H1 (cell line): ENCODE measurements around the gene KCMF1. TPM values are rescaled to one million over a fixed set of nuclear protein-coding genes. Genes with fewer than 3 reads are reported as not detected.

ENCODE experiments used
- CTCF ChIA-PET: fragments of 300-600 bp; sonication (Branson Sonifier 250); formaldehyde crosslinking; loops from one replicate; lab custom pipeline; 2021; ENCODE audit not compliant: partially characterized antibody; lab: Charles Lee
- POLR2A ChIA-PET: fragments of 300-600 bp; sonication (Branson Sonifier 250); formaldehyde crosslinking; loops from one replicate; lab custom pipeline; 2021; ENCODE audit warnings: inconsistent platforms; ENCODE audit not compliant: partially characterized antibody; lab: Charles Lee
- DNase-seq, 2 experiments: peaks; one replicate each; pipeline versions ENCODE4 v3.0.0 to v3.0.0-alpha.2; 2010 to 2022; ENCODE audit warnings: low spot score in 2 of 2, low read depth in 1 of 2, mixed read lengths in 1 of 2
- FAIRE-seq: peaks from 2 replicates; lab custom pipeline; 2011; peaks lifted over from hg19 to GRCh38; lab: Jason Lieb, UNC
- H2AFZ ChIP-seq: 2 replicates; pipeline ENCODE4 v1.8.1; 2012; ENCODE audit warnings: low read length, inconsistent platforms
- H2AK5ac ChIP-seq: 2 replicates; pipeline ENCODE4 v1.6.1; 2013; ENCODE audit warnings: low read depth, low read length
- H2BK120ac ChIP-seq: replicated peaks from 2 replicates; pipeline ENCODE3; 2013; ENCODE audit warnings: low read depth, low read length, inconsistent platforms
- H2BK12ac ChIP-seq: 2 replicates; pipeline ENCODE4 v1.6.1; 2013; ENCODE audit warnings: low read depth, low read length
- H2BK15ac ChIP-seq: 2 replicates; pipeline ENCODE4 v1.6.1; 2013; ENCODE audit warnings: low read length
- H2BK20ac ChIP-seq: 2 replicates; pipeline ENCODE4 v1.6.1; 2013; ENCODE audit warnings: low read length
- H2BK5ac ChIP-seq: 2 replicates; pipeline ENCODE4 v1.6.1; 2013; ENCODE audit warnings: low read depth, low read length
- H3K14ac ChIP-seq: 2 replicates; pipeline ENCODE4 v1.6.1; 2013; ENCODE audit warnings: inconsistent platforms; ENCODE audit not compliant: insufficient read length
- H3K18ac ChIP-seq: 2 replicates; pipeline ENCODE4 v1.6.1; 2013; ENCODE audit warnings: low read length; ENCODE audit errors: extremely low read depth
- H3K23ac ChIP-seq: 2 replicates; pipeline ENCODE4 v1.6.1; 2013; ENCODE audit warnings: inconsistent platforms; ENCODE audit not compliant: insufficient read length
- H3K23me2 ChIP-seq: 2 replicates; pipeline ENCODE4 v1.6.1; 2013; ENCODE audit warnings: low read depth, low read length
- H3K27ac ChIP-seq: 2 replicates; pipeline ENCODE4 v1.6.1; 2011; ENCODE audit warnings: low read depth, low read length, inconsistent platforms
- H3K27me3 ChIP-seq, 4 experiments: replicated peaks in 1 of 4; 1 replicate in 1 of 4; 2 replicates in 3 of 4; pipeline versions ENCODE4 v1.6.1 to v1.8.1; 2011 to 2013; ENCODE audit warnings: low read length in 3 of 4, mild to moderate bottlenecking in 3 of 4, inconsistent platforms in 2 of 4, mixed read lengths in 2 of 4, moderate library complexity in 1 of 4; ENCODE audit not compliant: control insufficient read depth in 3 of 4, insufficient read depth in 3 of 4; ENCODE audit errors: extremely low read depth in 1 of 4
- H3K36me3 ChIP-seq, 4 experiments: 2 replicates each; pipeline versions ENCODE4 v1.6.1 to v1.8.1; 2011 to 2013; ENCODE audit warnings: mild to moderate bottlenecking in 4 of 4, low read length in 3 of 4, moderate library complexity in 2 of 4, control low read depth in 1 of 4, inconsistent platforms in 1 of 4; ENCODE audit not compliant: insufficient read depth in 4 of 4, control insufficient read depth in 2 of 4
- H3K4ac ChIP-seq: replicated peaks from 2 replicates; pipeline ENCODE3; 2013; ENCODE audit warnings: low read length, low read depth, mixed read lengths, inconsistent platforms; ENCODE audit not compliant: insufficient read length
- H3K4me1 ChIP-seq, 4 experiments: replicated peaks in 1 of 4; 1 replicate in 1 of 4; 2 replicates in 3 of 4; pipeline versions ENCODE4 v1.6.1 to v1.8.1; 2011 to 2013; ENCODE audit warnings: low read length in 3 of 4, inconsistent platforms in 2 of 4, mixed read lengths in 1 of 4; ENCODE audit not compliant: insufficient read depth in 4 of 4, control insufficient read depth in 3 of 4
- H3K4me2 ChIP-seq, 2 experiments: 2 replicates each; pipeline versions ENCODE4 v1.6.1 to v1.8.1; 2011 to 2013; ENCODE audit warnings: low read depth in 2 of 2, low read length in 2 of 2, control low read depth in 1 of 2, inconsistent platforms in 1 of 2, mild to moderate bottlenecking in 1 of 2; ENCODE audit not compliant: insufficient read depth in 1 of 2
- H3K4me3 ChIP-seq, 4 experiments: fragments of 200-600, 300-600 bp in 1 of 4; sonication (generic), shearing (Covaris generic), sonication (Bioruptor Twin) in 1 of 4; 2 replicates each; pipeline versions ENCODE4 v1.5.1 to v1.8.1; 2011 to 2016; ENCODE audit warnings: low read length in 4 of 4, low read depth in 3 of 4, control low read depth in 2 of 4, inconsistent platforms in 2 of 4, mild to moderate bottlenecking in 2 of 4, mixed read lengths in 1 of 4, moderate library complexity in 1 of 4; ENCODE audit not compliant: insufficient read depth in 2 of 4; ENCODE audit errors: extremely low read depth in 1 of 4
- H3K56ac ChIP-seq: replicated peaks from 2 replicates; pipeline ENCODE3; 2013; ENCODE audit warnings: low read depth, mild to moderate bottlenecking, mixed read lengths, low read length, inconsistent platforms; ENCODE audit not compliant: insufficient read length
- H3K79me1 ChIP-seq: 2 replicates; pipeline ENCODE4 v1.6.1; 2013; ENCODE audit warnings: low read depth, low read length, control low read depth
- H3K79me2 ChIP-seq, 2 experiments: 2 replicates each; pipeline versions ENCODE4 v1.6.1 to v1.8.1; 2012 to 2013; ENCODE audit warnings: low read length in 2 of 2, mild to moderate bottlenecking in 2 of 2, inconsistent platforms in 1 of 2; ENCODE audit not compliant: insufficient read depth in 2 of 2, control insufficient read depth in 1 of 2
- H3K9ac ChIP-seq, 4 experiments: replicated peaks in 1 of 4; 1 replicate in 1 of 4; 2 replicates in 3 of 4; pipeline versions ENCODE4 v1.6.1 to v1.8.1; 2011 to 2013; ENCODE audit warnings: low read depth in 3 of 4, low read length in 3 of 4, control low read depth in 2 of 4, mild to moderate bottlenecking in 2 of 4, moderate library complexity in 2 of 4, inconsistent platforms in 1 of 4; ENCODE audit errors: extremely low read depth in 1 of 4
- H3K9me3 ChIP-seq, 2 experiments: 2 replicates each; pipeline versions ENCODE4 v1.6.1 to v1.8.1; 2012 to 2013; ENCODE audit warnings: mild to moderate bottlenecking in 2 of 2, moderate library complexity in 2 of 2, control low read depth in 1 of 2, inconsistent platforms in 1 of 2, low read depth in 1 of 2, low read length in 1 of 2, mixed read lengths in 1 of 2; ENCODE audit not compliant: insufficient read depth in 2 of 2
- H4K20me1 ChIP-seq, 2 experiments: replicated peaks in 1 of 2; 2 replicates each; pipeline versions ENCODE3 to v1.8.1; 2011 to 2013; ENCODE audit warnings: inconsistent platforms in 2 of 2, low read length in 2 of 2, mild to moderate bottlenecking in 1 of 2; ENCODE audit not compliant: insufficient read depth in 2 of 2, control insufficient read depth in 1 of 2
- H4K5ac ChIP-seq: 2 replicates; pipeline ENCODE4 v1.6.1; 2013; ENCODE audit warnings: low read length, low read depth, mixed read lengths, inconsistent platforms; ENCODE audit not compliant: insufficient read length
- H4K8ac ChIP-seq: 2 replicates; pipeline ENCODE4 v1.8.0; 2013; ENCODE audit warnings: mild to moderate bottlenecking, moderate library complexity, low read length, inconsistent platforms; ENCODE audit not compliant: insufficient read depth; ENCODE audit errors: extremely low read depth
- H4K91ac ChIP-seq: replicated peaks from 2 replicates; pipeline ENCODE3; 2013; ENCODE audit warnings: low read length, mixed read lengths, inconsistent platforms; ENCODE audit not compliant: insufficient read length
- ASH2L ChIP-seq: fragments of 200-600, 300-600 bp; sonication (generic); IDR thresholded peaks from one replicate; pipeline ENCODE4 v1.7.1; 2017; ENCODE audit warnings: low read length
- BACH1 ChIP-seq: IDR thresholded peaks from 2 replicates; pipeline ENCODE4 v1.6.1; 2012; ENCODE audit warnings: low read length, improper control_type of control experiment
- MAX ChIP-seq: IDR thresholded peaks from 2 replicates; pipeline ENCODE4 v1.6.1; 2012; ENCODE audit warnings: inconsistent platforms
- RFX5 ChIP-seq: IDR thresholded peaks from 2 replicates; pipeline ENCODE4 v1.6.1; 2011; ENCODE audit warnings: low read depth, low read length, improper control_type of control experiment, borderline replicate concordance
- WGBS, 2 experiments: shearing (Covaris generic) in 1 of 2; methylation state at CpG; one replicate each; pipeline versions ENCODE4 v1.1.6 to v1.1.7; 2013 to 2015; ENCODE audit warnings: low lambda C conversion rate in 2 of 2, mixed read lengths in 2 of 2, inconsistent platforms in 1 of 2, low coverage in 1 of 2, missing lambda C conversion rate in 1 of 2; ENCODE audit not compliant: insufficient replicate concordance in 2 of 2, insufficient coverage in 1 of 2, insufficient read length in 1 of 2; ENCODE audit errors: extremely low coverage in 1 of 2, missing lambda C conversion rate in 1 of 2; 5-methylcytosine and 5-hydroxymethylcytosine counted together
- polyA plus RNA-seq, 7 experiments: library from polyadenylated mRNA; depleted of rRNA in 3 of 7; stranded (reverse) in 5 of 7; unstranded in 2 of 7; fragments of >200 nt in 5 of 7; fragments of 200-250 nt in 2 of 7; gene quantifications; 1 replicate in 5 of 7; 2 replicates in 1 of 7; 4 replicates in 1 of 7; pipeline versions ENCODE4 v1.2.1 to v1.2.3, GENCODE V29; 2011 to 2013; ENCODE audit warnings: missing spikeins in 2 of 7, mixed read lengths in 2 of 7
- total RNA-seq: library from RNA; stranded (reverse); fragmentation: NEBNext Ultra II Directional; extraction: Animal tissue kit (Norgen Biotek cat#: 25700); gene quantifications from 2 replicates; pipeline ENCODE4 v1.2.1, GENCODE V29; 2021

The KCMF1 gene
- total and polyA plus RNA-seq, 2 of the 8 experiments (the other 6 are each of a cell fraction or from before 2014, with no cell fraction given), result 86.9 to 149 TPM

- peaks cover 2 to 4% of the 10 kb centered on the region in 2 experiments; a peak in 3 of 4 replicates for H3K9me3 ChIP-seq
- no peak overlapping the region for H3K9ac ChIP-seq
- no peak overlapping the region for H3K4me2 ChIP-seq
- H3K23me2 ChIP-seq, result no peaks in the 10 kb centered on the region
- H2BK12ac ChIP-seq, result no peak overlapping the region
- no peak overlapping the region for H2AK5ac ChIP-seq
- no peak overlapping the region for H4K5ac ChIP-seq
- WGBS, 2 experiments, result 95% methylated on average over 9 of the region's 9 CpGs; no CpG with 5 or more reads in 1 of the 2 experiments
- no peak overlapping the region for H2BK5ac ChIP-seq
- H3K4me3 ChIP-seq, result no peak overlapping the region
- POLR2A ChIA-PET, result no interaction called here
- no peaks in the 10 kb centered on the region for H3K79me1 ChIP-seq
- DNase-seq (no peak), FAIRE-seq (no peak)
- H3K14ac ChIP-seq, result no peak overlapping the region
- H2BK15ac ChIP-seq, result no peak overlapping the region
- no peak overlapping the region for H3K4ac ChIP-seq
- no peaks in the 10 kb centered on the region; a peak in 2 of 7 replicates for H3K27me3 ChIP-seq
- H3K4me1 ChIP-seq, result no peaks in the 10 kb centered on the region; a peak in 1 of 7 replicates
- no peak overlapping the region for H3K18ac ChIP-seq
- no peaks in the 10 kb centered on the region for H3K79me2 ChIP-seq
- no peak overlapping the region for H2BK20ac ChIP-seq
- H3K36me3 ChIP-seq, result no peaks in the 10 kb centered on the region
- no peak overlapping the region for H3K23ac ChIP-seq
- H4K8ac ChIP-seq, result no peak overlapping the region; the same call in 1 of the 2 replicates
- no peak overlapping the region for H2BK120ac ChIP-seq
- H4K91ac ChIP-seq, result no peak overlapping the region
- CTCF ChIA-PET, result interaction anchor here (1.0 to 3.6 kb wide), 7 partner anchors 9 to 225 kb away, joined by 3 to 35 read pairs (median 4); no protein-coding TSS in a partner anchor
- H3K27ac ChIP-seq, result no peak overlapping the region
- no peak overlapping the region for H2AFZ ChIP-seq
- no peaks in the 10 kb centered on the region for H4K20me1 ChIP-seq
- no peak overlapping the region for H3K56ac ChIP-seq
- TF ChIP-seq RFX5, result no peak
- no peak for TF ChIP-seq BACH1
- TF ChIP-seq MAX, result no peak
- no peak for TF ChIP-seq ASH2L
These were observed 105.8 kb downstream of the KCMF1 start for GRCh38 chr2:85076618-85077274.
